T-helper 2 cell treated with Interferon-gamma antibody and Interleukin-4, amounts not matched to agents 5 μg/mL and 100 μg/mL, for 36 hours (primary cell): ENCODE data around the gene ACSL3.

Source experiments
- DNase-seq: peaks from one replicate; pipeline ENCODE4 v3.0.0; 2021; ENCODE audit warnings: low spot score
- H3K27ac Mint-ChIP-seq: one replicate; pipeline ENCODE4 v1.8.0; 2021; ENCODE audit warnings: mild to moderate bottlenecking, mixed read lengths
- H3K27me3 Mint-ChIP-seq: one replicate; pipeline ENCODE4 v1.8.0; 2021; ENCODE audit warnings: low read depth, mixed read lengths
- H3K36me3 Mint-ChIP-seq: one replicate; pipeline ENCODE4 v1.8.0; 2021; ENCODE audit warnings: low read depth, mixed read lengths
- H3K4me1 Mint-ChIP-seq: one replicate; pipeline ENCODE4 v1.8.0; 2021; ENCODE audit warnings: low read depth, mixed read lengths
- H3K4me3 Mint-ChIP-seq: one replicate; pipeline ENCODE4 v1.8.0; 2022; ENCODE audit warnings: mild to moderate bottlenecking, moderate library complexity, mixed read lengths
- H3K9me3 Mint-ChIP-seq: one replicate; pipeline ENCODE4 v1.8.0; 2021; ENCODE audit warnings: mixed read lengths

The ACSL3 gene

GRCh38 chr2:222960126-222960525, 99.3 kb downstream of the ACSL3 start:
- no peak overlapping the region for H3K4me3 Mint-ChIP-seq
- no peaks in the 10 kb centered on the region for H3K36me3 Mint-ChIP-seq
- no peaks in the 10 kb centered on the region for H3K4me1 Mint-ChIP-seq
- H3K27ac Mint-ChIP-seq, result no peak overlapping the region
- no peak for DNase-seq
- H3K27me3 Mint-ChIP-seq, result peaks cover 17% of the 10 kb centered on the region
- H3K9me3 Mint-ChIP-seq, result no peaks in the 10 kb centered on the region

- Mint-ChIP-seq H3K27me3 (peaks cover 16% of the 10 kb centered on the region), H3K36me3 (no peaks in the 10 kb centered on the region), H3K4me1 (no peaks in the 10 kb centered on the region), H3K4me3 (no peak overlapping the region), H3K27ac (no peak overlapping the region), H3K9me3 (no peaks in the 10 kb centered on the region)
- no peak for DNase-seq
Measured at GRCh38 chr2:222963641-222964040, 102.8 kb downstream of the ACSL3 start.

- Mint-ChIP-seq H3K4me1 (no peaks in the 10 kb centered on the region), H3K36me3 (no peaks in the 10 kb centered on the region), H3K4me3 (no peak overlapping the region), H3K27me3 (peaks cover 16% of the 10 kb centered on the region), H3K27ac (no peak overlapping the region), H3K9me3 (no peaks in the 10 kb centered on the region)
- no peak for DNase-seq
Measured at GRCh38 chr2:222964376-222965031, 103.7 kb downstream of the ACSL3 start.

- H3K27me3 Mint-ChIP-seq, result peaks cover 9% of the 10 kb centered on the region
- no peaks in the 10 kb centered on the region for H3K4me1 Mint-ChIP-seq
- no peaks in the 10 kb centered on the region for H3K9me3 Mint-ChIP-seq
- H3K36me3 Mint-ChIP-seq, result no peaks in the 10 kb centered on the region
- no peak overlapping the region for H3K4me3 Mint-ChIP-seq
- no peak for DNase-seq
- no peak overlapping the region for H3K27ac Mint-ChIP-seq
Measured at GRCh38 chr2:222965555-222965954, 104.7 kb downstream of the ACSL3 start.

- DNase-seq, result no peak
- Mint-ChIP-seq H3K9me3 (no peaks in the 10 kb centered on the region), H3K27me3 (peaks cover 9% of the 10 kb centered on the region), H3K4me3 (no peak overlapping the region), H3K36me3 (no peaks in the 10 kb centered on the region), H3K27ac (no peak overlapping the region), H3K4me1 (no peaks in the 10 kb centered on the region)
Measured at GRCh38 chr2:222968550-222969155, 107.8 kb downstream of the ACSL3 start.

GRCh38 chr2:222969491-222969890, 108.7 kb downstream of the ACSL3 start:
- H3K27ac Mint-ChIP-seq, result no peak overlapping the region
- H3K4me3 Mint-ChIP-seq, result no peak overlapping the region
- no peaks in the 10 kb centered on the region for H3K9me3 Mint-ChIP-seq
- no peak for DNase-seq
- no peaks in the 10 kb centered on the region for H3K36me3 Mint-ChIP-seq
- no peaks in the 10 kb centered on the region for H3K4me1 Mint-ChIP-seq
- peaks cover 9% of the 10 kb centered on the region for H3K27me3 Mint-ChIP-seq

GRCh38 chr2:222972420-222972819, 111.6 kb downstream of the ACSL3 start:
- Mint-ChIP-seq H3K4me1 (no peaks in the 10 kb centered on the region), H3K27ac (no peak overlapping the region), H3K36me3 (no peaks in the 10 kb centered on the region), H3K9me3 (no peaks in the 10 kb centered on the region), H3K4me3 (no peak overlapping the region), H3K27me3 (peaks cover 9% of the 10 kb centered on the region)
- no peak for DNase-seq

GRCh38 chr2:222973237-222973636, 112.4 kb downstream of the ACSL3 start:
- no peak overlapping the region for H3K27ac Mint-ChIP-seq
- no peak overlapping the region for H3K4me3 Mint-ChIP-seq
- H3K9me3 Mint-ChIP-seq, result no peaks in the 10 kb centered on the region
- peaks cover 5% of the 10 kb centered on the region for H3K27me3 Mint-ChIP-seq
- H3K36me3 Mint-ChIP-seq, result no peaks in the 10 kb centered on the region
- no peaks in the 10 kb centered on the region for H3K4me1 Mint-ChIP-seq
- no peak for DNase-seq

GRCh38 chr2:222973733-222974132, 112.9 kb downstream of the ACSL3 start:
- no peak for DNase-seq
- no peak overlapping the region for H3K27ac Mint-ChIP-seq
- H3K4me3 Mint-ChIP-seq, result no peak overlapping the region
- no peaks in the 10 kb centered on the region for H3K9me3 Mint-ChIP-seq
- no peaks in the 10 kb centered on the region for H3K4me1 Mint-ChIP-seq
- H3K36me3 Mint-ChIP-seq, result no peaks in the 10 kb centered on the region
- H3K27me3 Mint-ChIP-seq, result peaks cover 7% of the 10 kb centered on the region

- H3K4me3 Mint-ChIP-seq, result no peak overlapping the region
- DNase-seq, result no peak
- H3K4me1 Mint-ChIP-seq, result no peaks in the 10 kb centered on the region
- no peaks in the 10 kb centered on the region for H3K36me3 Mint-ChIP-seq
- peaks cover 7% of the 10 kb centered on the region for H3K27me3 Mint-ChIP-seq
- no peaks in the 10 kb centered on the region for H3K9me3 Mint-ChIP-seq
- H3K27ac Mint-ChIP-seq, result no peak overlapping the region
Measured at GRCh38 chr2:222976521-222977061, 115.8 kb downstream of the ACSL3 start.

- no peak for DNase-seq
- no peaks in the 10 kb centered on the region for H3K4me1 Mint-ChIP-seq
- H3K36me3 Mint-ChIP-seq, result no peaks in the 10 kb centered on the region
- H3K4me3 Mint-ChIP-seq, result no peak overlapping the region
- no peak overlapping the region for H3K27ac Mint-ChIP-seq
- peaks cover 7% of the 10 kb centered on the region for H3K27me3 Mint-ChIP-seq
- H3K9me3 Mint-ChIP-seq, result no peaks in the 10 kb centered on the region
Measured at GRCh38 chr2:222977121-222977520, 116.3 kb downstream of the ACSL3 start.

- no peak overlapping the region for H3K4me3 Mint-ChIP-seq
- H3K9me3 Mint-ChIP-seq, result no peaks in the 10 kb centered on the region
- H3K27ac Mint-ChIP-seq, result no peak overlapping the region
- H3K4me1 Mint-ChIP-seq, result peaks cover 6% of the 10 kb centered on the region
- H3K36me3 Mint-ChIP-seq, result no peaks in the 10 kb centered on the region
- H3K27me3 Mint-ChIP-seq, result peaks cover 11% of the 10 kb centered on the region
- DNase-seq, result no peak
Measured at GRCh38 chr2:222978850-222979249, 118.0 kb downstream of the ACSL3 start.

- Mint-ChIP-seq H3K27ac (no peak overlapping the region), H3K27me3 (peaks cover 11% of the 10 kb centered on the region), H3K4me1 (peaks cover 6% of the 10 kb centered on the region), H3K36me3 (no peaks in the 10 kb centered on the region), H3K4me3 (no peak overlapping the region), H3K9me3 (no peaks in the 10 kb centered on the region)
- no peak for DNase-seq
Measured at GRCh38 chr2:222979484-222979883, 118.6 kb downstream of the ACSL3 start.

GRCh38 chr2:222982010-222982908, 121.4 kb downstream of the ACSL3 start:
- H3K27ac Mint-ChIP-seq, result no peak overlapping the region
- no peaks in the 10 kb centered on the region for H3K36me3 Mint-ChIP-seq
- no peaks in the 10 kb centered on the region for H3K9me3 Mint-ChIP-seq
- H3K4me3 Mint-ChIP-seq, result peak overlapping the region; percentile 2
- DNase-seq, result no peak
- peaks cover 8% of the 10 kb centered on the region for H3K27me3 Mint-ChIP-seq
- peaks cover 6% of the 10 kb centered on the region for H3K4me1 Mint-ChIP-seq
